ENCODE results near the gene PADI2.
"Not testable (repeated sequence)": the region's sequence is repeated elsewhere in the genome, so short reads cannot be mapped to it uniquely, and the experiment has no call there.

Gene PADI2

GRCh38 chr1:17081439-17081838 lies 37.8 kb downstream of the PADI2 start:
- no peak for DNase-seq (ENCODE audit: low read depth in 2 of 2)

- no peak for DNase-seq (ENCODE audit: low read depth in 2 of 2)
Observed at GRCh38 chr1:17080880-17081279, 38.4 kb downstream of the PADI2 start.

GRCh38 chr1:17080085-17080759 lies 39.0 kb downstream of the PADI2 start:
- DNase-seq (ENCODE audit: low read depth in 2 of 2) = no peak

- no peak for DNase-seq (ENCODE audit: low read depth in 2 of 2)
Observed at GRCh38 chr1:17078991-17079868, 40.0 kb downstream of the PADI2 start.

GRCh38 chr1:17075470-17076255 lies 43.6 kb downstream of the PADI2 start:
- no peak for DNase-seq (ENCODE audit: low read depth in 2 of 2)

GRCh38 chr1:17071794-17072193 lies 47.5 kb downstream of the PADI2 start:
- no peak for DNase-seq (ENCODE audit: low read depth in 2 of 2)

GRCh38 chr1:17070163-17070525 lies 49.1 kb downstream of the PADI2 start:
- no peak for DNase-seq (ENCODE audit: low read depth in 2 of 2)

GRCh38 chr1:17069452-17070162 lies 49.6 kb downstream of the PADI2 start:
- no peak for DNase-seq (ENCODE audit: low read depth in 2 of 2)

GRCh38 chr1:17068789-17069188 lies 50.5 kb downstream of the PADI2 start:
- DNase-seq (ENCODE audit: low read depth in 2 of 2) = no peak

GRCh38 chr1:17067465-17068240 lies 51.6 kb downstream of the PADI2 start:
- DNase-seq (ENCODE audit: low read depth in 2 of 2) = no peak

GRCh38 chr1:17067069-17067426 lies 52.2 kb downstream of the PADI2 start:
- no peak for DNase-seq (ENCODE audit: low read depth in 2 of 2)

GRCh38 chr1:17066361-17067068 lies 52.7 kb downstream of the PADI2 start:
- DNase-seq (ENCODE audit: low read depth in 2 of 2) = no peak

GRCh38 chr1:17065666-17066065 lies 53.6 kb downstream of the PADI2 start:
- no peak for DNase-seq (ENCODE audit: low read depth in 2 of 2)

GRCh38 chr1:17062751-17063150 lies 56.5 kb downstream of the PADI2 start:
- not testable (repeated sequence) for DNase-seq (ENCODE audit: low read depth in 2 of 2)

- DNase-seq (ENCODE audit: low read depth in 2 of 2) = no peak
Observed at GRCh38 chr1:17061892-17062291, 57.4 kb downstream of the PADI2 start.

- no peak for DNase-seq (ENCODE audit: low read depth in 2 of 2)
Observed at GRCh38 chr1:17061486-17061885, 57.8 kb downstream of the PADI2 start.

GRCh38 chr1:17060306-17060749 lies 58.9 kb downstream of the PADI2 start:
- DNase-seq (ENCODE audit: low read depth in 2 of 2) = no peak

GRCh38 chr1:17059391-17060305 lies 59.6 kb downstream of the PADI2 start:
- no peak for DNase-seq (ENCODE audit: low read depth in 2 of 2)

GRCh38 chr1:17056551-17056950 lies 62.7 kb downstream of the PADI2 start:
- no peak for DNase-seq (ENCODE audit: low read depth in 2 of 2)

Measured in stimulated activated CD8-positive, alpha-beta memory T cell treated with anti-CD3 and anti-CD28 coated beads, Interleukin-7, amount 100 ng/mL, for 1 hour (primary cell).